ENCODE measurements around the gene ADRA2B. TPM values are rescaled to one million over a fixed set of nuclear protein-coding genes. Genes with fewer than 3 reads are reported as not detected.
A peak's percentile ranks its signal among the peaks of the same experiment; 100 is the strongest.
"Not testable (repeated sequence)": the region's sequence is repeated elsewhere in the genome, so short reads cannot be mapped to it uniquely, and the experiment has no call there.

The ADRA2B gene
- total and polyA plus RNA-seq, 2 experiments from 2014 or later, result 28.5 to 61.8 TPM

DNA sequence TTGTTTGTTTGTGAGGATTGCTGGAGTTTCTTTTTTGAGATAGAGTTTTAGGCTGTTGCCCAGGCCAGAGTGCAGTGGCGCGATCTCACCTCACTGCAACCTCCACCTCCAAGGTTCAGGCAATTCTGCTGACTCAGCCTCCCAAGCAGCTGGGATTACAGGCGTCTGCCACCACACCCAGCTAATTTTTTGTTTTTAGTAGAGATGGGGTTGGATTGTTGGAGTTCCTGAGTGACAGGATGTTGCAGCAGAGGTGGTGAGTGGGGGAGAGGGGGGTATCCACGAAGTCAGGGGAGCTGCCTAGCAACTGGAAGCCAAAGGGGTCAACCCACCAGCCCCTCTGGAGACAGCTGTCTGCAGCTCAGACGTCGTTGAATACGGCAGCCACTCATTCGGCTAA, 46.5 kb downstream of the ADRA2B start:
- not testable (repeated sequence) for H3K27me3 ChIP-seq; H3K27ac ChIP-seq; H3K4me3 ChIP-seq; DNase-seq (ENCODE audit: low read depth in 1 of 2, low spot score in 1 of 2); H3K9me3 ChIP-seq (ENCODE audit: low read depth); H3K36me3 ChIP-seq
- H3K4me1 ChIP-seq (ENCODE audit: low read depth), result peaks cover 14% of the 10 kb centered on the region

DNA sequence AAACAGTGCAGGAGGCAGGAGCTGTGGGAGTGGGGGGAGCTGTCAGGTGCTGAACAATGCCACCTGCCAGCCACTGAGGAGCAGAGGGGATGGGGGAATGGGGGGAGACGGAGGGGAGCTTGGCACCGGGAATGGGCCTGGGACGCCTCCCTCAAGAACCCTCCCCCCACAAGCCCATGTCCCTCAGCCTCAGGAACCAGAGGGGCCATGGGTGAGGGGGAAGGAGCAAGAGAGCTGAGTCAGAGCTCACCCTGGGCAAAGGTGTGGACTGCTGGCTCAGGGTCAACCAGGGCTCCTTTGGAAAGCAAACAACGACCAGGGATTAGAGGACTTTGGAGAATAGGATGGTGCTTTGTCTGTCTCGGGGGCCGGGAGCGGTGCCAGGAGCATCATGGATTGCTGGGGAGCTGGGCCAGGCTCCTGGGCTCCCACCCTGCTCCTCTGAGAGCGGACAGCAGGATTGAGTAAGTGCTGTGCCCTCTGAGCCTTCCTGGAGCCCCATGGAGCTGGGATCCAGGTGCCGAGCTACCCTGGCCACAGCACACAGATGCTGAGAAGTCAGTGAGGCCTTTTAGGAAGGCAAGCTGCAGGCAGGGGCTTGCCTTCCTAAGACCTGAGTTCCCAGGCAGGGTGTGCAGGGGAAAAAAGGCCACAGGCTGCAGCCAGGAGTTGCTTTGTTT, 48.3 kb downstream of the ADRA2B start:
- not testable (repeated sequence) for H3K36me3 ChIP-seq; H3K27ac ChIP-seq; H3K4me3 ChIP-seq; H3K27me3 ChIP-seq; DNase-seq (ENCODE audit: low read depth in 1 of 2, low spot score in 1 of 2); H3K9me3 ChIP-seq (ENCODE audit: low read depth)
- H3K4me1 ChIP-seq (ENCODE audit: low read depth), result peaks cover 14% of the 10 kb centered on the region

DNA sequence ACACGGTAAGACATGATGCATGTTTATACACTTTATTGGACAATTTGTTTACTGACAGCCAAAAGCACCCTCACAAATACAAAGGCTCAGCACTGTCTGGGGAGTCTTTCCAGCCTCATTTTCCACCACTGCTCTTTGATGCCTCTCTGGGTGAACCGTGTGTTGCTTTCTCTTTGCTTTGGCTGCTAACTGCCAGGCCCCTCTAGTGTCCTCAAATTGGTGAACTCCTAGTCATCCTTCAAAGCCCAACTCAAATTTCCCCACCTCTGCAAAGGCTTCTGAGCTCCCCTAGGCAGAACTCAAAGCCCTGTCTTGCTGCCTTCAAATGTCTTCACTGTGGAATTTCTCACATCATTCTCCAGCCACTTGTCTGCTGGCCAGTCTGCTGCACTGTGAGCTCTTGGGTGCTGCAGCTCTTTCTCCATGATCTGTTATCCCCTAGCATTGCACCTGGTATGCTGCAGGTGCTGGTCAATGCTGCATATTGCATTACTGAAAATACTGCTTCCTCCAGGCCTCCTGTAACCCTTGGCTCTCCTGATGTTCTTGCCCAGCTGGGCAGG, 49.2 kb downstream of the ADRA2B start:
- H3K27me3 ChIP-seq; DNase-seq (ENCODE audit: low read depth in 1 of 2, low spot score in 1 of 2); H3K9me3 ChIP-seq (ENCODE audit: low read depth); H3K36me3 ChIP-seq; H3K4me3 ChIP-seq; H3K27ac ChIP-seq: not testable (repeated sequence)
- H3K4me1 ChIP-seq (ENCODE audit: low read depth), result peaks cover 14% of the 10 kb centered on the region

DNA sequence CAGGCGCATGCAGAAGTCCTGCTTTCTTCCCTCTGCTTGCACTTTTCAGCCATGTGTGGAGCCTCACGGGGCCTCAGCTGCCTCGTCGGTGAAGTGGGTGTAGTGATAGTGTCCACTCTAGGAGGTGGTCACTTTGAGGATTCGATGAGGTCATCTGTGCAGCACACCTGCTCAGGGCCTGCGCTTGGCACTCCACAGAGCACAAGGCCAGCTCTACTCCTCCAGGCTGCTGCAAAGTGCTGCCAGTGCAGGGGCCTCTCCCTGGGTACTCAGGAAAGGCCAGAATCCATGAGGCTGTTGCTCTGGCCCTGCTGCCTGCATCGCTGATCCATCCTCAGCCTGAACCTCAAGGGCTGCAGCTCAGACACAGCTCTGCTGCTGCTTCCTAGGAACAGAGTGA, 49.9 kb downstream of the ADRA2B start:
- DNase-seq (ENCODE audit: low read depth in 1 of 2, low spot score in 1 of 2); H3K4me3 ChIP-seq; H3K4me1 ChIP-seq (ENCODE audit: low read depth); H3K27me3 ChIP-seq; H3K36me3 ChIP-seq; H3K9me3 ChIP-seq (ENCODE audit: low read depth); H3K27ac ChIP-seq: not testable (repeated sequence)

DNA sequence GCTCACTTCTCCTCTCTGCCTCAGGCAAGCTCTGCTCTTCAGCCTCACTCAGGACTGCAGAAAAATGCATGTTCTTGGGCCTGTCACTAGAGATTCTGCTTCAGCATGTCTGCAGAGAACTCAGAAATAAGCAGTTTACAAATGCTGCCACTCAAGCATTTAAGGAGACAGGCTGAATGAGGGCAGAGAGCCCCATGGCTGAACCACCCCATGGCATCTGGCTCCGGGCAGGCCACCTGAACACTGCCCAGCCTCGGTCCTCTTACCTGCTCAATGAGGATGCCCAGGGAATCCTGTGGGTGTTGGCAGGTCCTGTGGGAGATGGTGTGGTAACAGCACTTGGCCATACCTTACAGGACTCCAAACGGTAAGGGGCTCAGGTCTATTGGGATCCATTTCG, 50.4 kb downstream of the ADRA2B start:
- H3K27me3 ChIP-seq; H3K27ac ChIP-seq; H3K4me3 ChIP-seq; H3K4me1 ChIP-seq (ENCODE audit: low read depth); H3K36me3 ChIP-seq; H3K9me3 ChIP-seq (ENCODE audit: low read depth); DNase-seq (ENCODE audit: low read depth in 1 of 2, low spot score in 1 of 2): not testable (repeated sequence)

DNA sequence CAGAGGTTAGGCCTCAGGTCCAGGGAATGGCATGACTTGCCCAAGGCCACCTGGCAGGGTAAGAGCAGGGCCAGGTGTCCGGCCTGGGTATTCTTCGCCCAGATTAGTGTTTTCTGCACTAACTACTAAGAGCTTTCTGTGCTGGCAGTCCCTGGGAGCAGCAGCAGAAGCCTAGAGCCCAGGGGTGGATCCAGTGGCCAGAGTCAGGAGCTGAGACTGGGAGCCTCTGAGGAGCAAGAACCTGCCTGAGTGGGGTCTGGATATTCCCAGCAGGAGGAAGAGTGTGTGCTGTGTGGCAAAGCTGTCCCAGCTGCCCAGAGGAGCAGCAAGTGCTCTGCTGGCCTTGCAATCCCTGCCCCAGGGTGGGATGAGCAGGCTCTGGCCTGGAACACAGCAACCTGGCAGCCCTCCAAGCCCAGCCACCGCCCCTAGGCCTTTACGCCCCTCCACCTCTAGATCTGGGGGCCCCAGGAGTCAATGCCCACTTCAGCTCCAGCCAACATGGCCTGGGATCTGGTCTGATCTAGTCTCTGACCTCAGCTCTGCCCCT, 50.9 kb downstream of the ADRA2B start:
- Histone ChIP-seq H3K4me3 (no peak overlapping the region), H3K27ac (no peak overlapping the region), H3K9me3 (ENCODE audit: low read depth) (no peaks in the 10 kb centered on the region), H3K4me1 (ENCODE audit: low read depth) (peaks cover 10% of the 10 kb centered on the region), H3K36me3 (no peaks in the 10 kb centered on the region), H3K27me3 (no peaks in the 10 kb centered on the region)
- DNase-seq (ENCODE audit: low read depth in 1 of 2, low spot score in 1 of 2), result no peak
- TF ChIP-seq, protein P1, sequence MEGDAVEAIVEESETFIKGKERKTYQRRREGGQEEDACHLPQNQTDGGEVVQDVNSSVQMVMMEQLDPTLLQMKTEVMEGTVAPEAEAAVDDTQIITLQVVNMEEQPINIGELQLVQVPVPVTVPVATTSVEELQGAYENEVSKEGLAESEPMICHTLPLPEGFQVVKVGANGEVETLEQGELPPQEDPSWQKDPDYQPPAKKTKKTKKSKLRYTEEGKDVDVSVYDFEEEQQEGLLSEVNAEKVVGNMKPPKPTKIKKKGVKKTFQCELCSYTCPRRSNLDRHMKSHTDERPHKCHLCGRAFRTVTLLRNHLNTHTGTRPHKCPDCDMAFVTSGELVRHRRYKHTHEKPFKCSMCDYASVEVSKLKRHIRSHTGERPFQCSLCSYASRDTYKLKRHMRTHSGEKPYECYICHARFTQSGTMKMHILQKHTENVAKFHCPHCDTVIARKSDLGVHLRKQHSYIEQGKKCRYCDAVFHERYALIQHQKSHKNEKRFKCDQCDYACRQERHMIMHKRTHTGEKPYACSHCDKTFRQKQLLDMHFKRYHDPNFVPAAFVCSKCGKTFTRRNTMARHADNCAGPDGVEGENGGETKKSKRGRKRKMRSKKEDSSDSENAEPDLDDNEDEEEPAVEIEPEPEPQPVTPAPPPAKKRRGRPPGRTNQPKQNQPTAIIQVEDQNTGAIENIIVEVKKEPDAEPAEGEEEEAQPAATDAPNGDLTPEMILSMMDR (IDR thresholded peaks at IDR 0.05; ENCODE audit: low read depth, low read length), result no peak

DNA sequence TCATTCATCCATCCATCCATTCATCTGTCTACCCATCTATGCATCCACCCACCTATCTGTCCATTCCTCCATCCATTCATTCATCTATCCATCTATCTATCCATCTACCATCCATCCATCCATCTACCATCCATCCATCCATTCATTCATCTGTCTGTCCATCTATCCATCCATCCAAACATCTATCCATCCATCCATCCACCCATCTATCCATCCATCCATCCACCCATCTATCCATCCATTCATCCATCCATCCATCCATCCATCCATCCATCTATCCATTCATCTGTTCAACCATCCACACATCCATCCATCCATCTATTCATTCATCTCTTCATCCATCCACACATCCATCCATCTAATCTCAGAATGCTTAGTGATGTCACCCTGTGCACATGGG, 51.6 kb downstream of the ADRA2B start:
- H3K36me3 ChIP-seq; H3K4me1 ChIP-seq (ENCODE audit: low read depth); DNase-seq (ENCODE audit: low read depth in 1 of 2, low spot score in 1 of 2); H3K4me3 ChIP-seq; H3K27me3 ChIP-seq; H3K9me3 ChIP-seq (ENCODE audit: low read depth); H3K27ac ChIP-seq: not testable (repeated sequence)

DNA sequence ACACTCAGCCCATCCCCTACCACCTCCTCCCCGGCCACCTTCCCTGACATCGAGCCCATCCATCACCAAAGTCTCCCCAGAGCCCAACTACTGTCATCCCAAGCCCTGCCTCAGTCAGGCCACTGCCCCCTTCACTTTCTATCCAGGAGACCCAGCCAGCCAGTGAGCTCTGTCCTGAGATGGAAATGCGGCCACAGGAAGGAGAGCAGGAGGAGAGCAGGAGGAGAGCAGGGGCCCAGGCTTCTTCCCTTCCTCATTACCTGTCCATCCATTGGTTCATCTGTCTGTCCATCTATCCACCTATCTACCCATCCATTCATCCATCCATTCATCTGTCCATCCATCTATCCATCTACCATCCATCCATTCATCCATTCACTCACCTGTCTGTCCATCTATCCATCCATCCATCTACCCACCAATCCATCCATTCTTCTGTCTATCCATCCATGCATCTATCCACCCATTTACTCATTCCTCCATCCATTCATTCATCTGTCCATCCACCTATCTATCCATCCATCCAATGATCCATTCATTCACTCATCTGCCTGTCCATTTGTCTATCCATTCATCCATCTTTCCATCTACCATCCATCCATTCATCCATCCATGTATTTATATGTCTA, 52.2 kb downstream of the ADRA2B start:
- H3K27ac ChIP-seq; DNase-seq (ENCODE audit: low read depth in 1 of 2, low spot score in 1 of 2); H3K9me3 ChIP-seq (ENCODE audit: low read depth); H3K36me3 ChIP-seq; H3K4me3 ChIP-seq; H3K4me1 ChIP-seq (ENCODE audit: low read depth); H3K27me3 ChIP-seq: not testable (repeated sequence)

DNA sequence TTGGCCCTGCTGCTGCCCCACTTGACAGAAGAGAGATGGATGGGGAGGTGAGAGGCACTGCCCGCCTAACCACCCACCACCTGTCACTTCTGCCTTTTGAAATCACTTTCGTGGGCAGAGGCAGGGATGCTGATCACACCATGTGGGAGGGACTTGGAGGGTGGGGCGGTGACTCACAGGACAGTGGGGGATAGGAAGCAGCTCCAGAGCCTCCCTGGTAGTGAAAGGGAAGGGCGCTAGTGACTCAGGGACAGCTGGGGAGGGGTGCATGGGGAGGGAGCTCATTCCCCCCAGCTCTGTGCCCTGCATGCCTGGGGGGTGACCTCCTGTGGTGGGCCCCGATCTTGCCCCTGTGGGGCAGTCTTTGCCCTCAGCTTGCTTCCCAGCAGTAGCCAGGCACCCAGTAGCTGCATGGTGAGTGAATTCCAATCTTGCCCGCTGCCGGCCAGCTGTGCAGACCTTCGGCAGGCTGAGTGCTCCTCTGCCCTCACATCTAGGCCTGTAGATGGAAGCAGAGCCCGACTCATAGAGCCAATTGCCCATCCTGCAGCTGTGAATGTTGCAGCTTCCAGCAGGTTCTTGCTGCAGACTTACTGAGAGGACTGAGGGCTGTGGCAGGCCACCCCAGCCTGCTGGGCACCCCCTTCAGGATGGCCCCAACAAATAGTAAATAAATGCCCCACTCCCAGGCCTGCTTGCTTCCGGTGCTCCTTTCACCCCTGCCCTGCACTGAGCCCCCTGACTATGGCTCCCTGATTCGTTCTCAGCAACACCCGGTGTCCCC, 53.1 kb downstream of the ADRA2B start:
- H3K9me3 ChIP-seq (ENCODE audit: low read depth); H3K27ac ChIP-seq; H3K27me3 ChIP-seq; H3K4me3 ChIP-seq; H3K4me1 ChIP-seq (ENCODE audit: low read depth); H3K36me3 ChIP-seq: not testable (repeated sequence)
- TF ChIP-seq, protein P1 (IDR thresholded peaks at IDR 0.05; ENCODE audit: low read depth, low read length), result peak; percentile 45
- peak; percentile 39 to 79 for DNase-seq (ENCODE audit: low read depth in 1 of 2, low spot score in 1 of 2)
